ENCODE data around the gene TREX2. TPM values are rescaled to one million over a fixed set of nuclear protein-coding genes. Genes with fewer than 3 reads are reported as not detected.

Gene TREX2
- total and polyA plus RNA-seq, 2 of the 4 experiments (the other 2 are of a cell fraction), result 0.36 to 0.84 TPM

GRCh38 chrX:153414856-153415510 lies 30.9 kb downstream of the TREX2 start:
- Histone ChIP-seq H3K4me2 (ENCODE audit: low read depth, low read length) (no peak overlapping the region), H3K9me1 (ENCODE audit: insufficient read depth, low read length) (no peaks in the 10 kb centered on the region), H3K23ac (ENCODE audit: low read depth, low read length) (no peak overlapping the region), H3K14ac (replicated peaks; ENCODE audit: low read depth, low read length) (no peak overlapping the region), H3K79me1 (ENCODE audit: low read depth in 1 of 2, low read length in 2 of 2) (no peaks in the 10 kb centered on the region), H3K4me3 (ENCODE audit: insufficient read depth, low read depth, low read length) (no peak overlapping the region), H2BK120ac (ENCODE audit: low read depth, low read length) (no peak overlapping the region), H2BK5ac (ENCODE audit: low read depth, low read length, poor library complexity, severe bottlenecking) (no peak overlapping the region), H2AK5ac (ENCODE audit: low read depth, low read length) (no peak overlapping the region), H3K4ac (ENCODE audit: low read depth, low read length) (no peak overlapping the region), H2AFZ (replicated peaks; ENCODE audit: low read length, poor library complexity) (no peak overlapping the region), H3K27me3 (ENCODE audit: control insufficient read depth, insufficient read depth, low read length) (peaks cover 15% of the 10 kb centered on the region), H3K4me1 (ENCODE audit: control insufficient read depth, insufficient read depth, low read length) (no peaks in the 10 kb centered on the region), H2BK15ac (ENCODE audit: low read depth, low read length) (no peak overlapping the region), H2AK9ac (replicated peaks; ENCODE audit: low read depth, low read length, poor library complexity) (no peak overlapping the region), H2BK20ac (ENCODE audit: low read depth, low read length) (no peak overlapping the region), H3K9me3 (ENCODE audit: control insufficient read depth, insufficient read depth, low read length) (peaks cover 4% of the 10 kb centered on the region; the same call in 1 of the 2 replicates), H4K5ac (ENCODE audit: low read depth, low read length) (no peak overlapping the region), H3K56ac (ENCODE audit: extremely low read depth, insufficient read depth, low read length) (no peak overlapping the region), H3K27ac (ENCODE audit: insufficient read depth, low read length) (no peak overlapping the region), H4K91ac (ENCODE audit: insufficient read depth, low read depth, low read length) (no peak overlapping the region), H4K8ac (ENCODE audit: low read depth in 2 of 2, low read length in 2 of 2) (no peak overlapping the region), H4K20me1 (ENCODE audit: insufficient read depth, low read length) (no peaks in the 10 kb centered on the region), H3K18ac (ENCODE audit: low read depth, low read length) (no peak overlapping the region), H3K9ac (ENCODE audit: low read depth, low read length) (no peak overlapping the region), H3K36me3 (ENCODE audit: control insufficient read depth, insufficient read depth, low read length) (no peaks in the 10 kb centered on the region)
- ChIA-PET POLR2A (ENCODE audit: unreplicated experiment) (no interaction called here), CTCF (no interaction called here)
- intact Hi-C loops (cut with micrococcal nuclease), result no loop called here
- 63% methylated on average over 2 of the region's 9 CpGs; no CpG with 5 or more reads in 1 of the 2 experiments for whole genome bisulfite sequencing, 2 experiments (ENCODE audit: extremely low coverage in 2 of 2, insufficient read length in 1 of 2)
- TF ChIP-seq CHD1 (IDR thresholded peaks at IDR 0.05; ENCODE audit: low read depth, low read length) (no peak), MXI1 (IDR thresholded peaks at IDR 0.05; ENCODE audit: borderline replicate concordance, low read depth, low read length) (no peak), RCOR1 (IDR thresholded peaks at IDR 0.05; ENCODE audit: insufficient replicate concordance, low read length) (no peak), USF2 (IDR thresholded peaks at IDR 0.05; ENCODE audit: low read depth, low read length) (no peak), MAFK (IDR thresholded peaks at IDR 0.05; ENCODE audit: low read depth, low read length) (no peak), POLR2A (IDR thresholded peaks at IDR 0.05; ENCODE audit: low read depth, low read length) (no peak), RAD21 (IDR thresholded peaks at IDR 0.05; ENCODE audit: low read length) (no peak), SMC3 (IDR thresholded peaks at IDR 0.05; ENCODE audit: low read depth, low read length) (no peak), RFX5 (IDR thresholded peaks at IDR 0.05; ENCODE audit: low read depth, low read length) (no peak), BHLHE40 (IDR thresholded peaks at IDR 0.05; ENCODE audit: low read depth, low read length) (no peak), NFE2L2 (IDR thresholded peaks at IDR 0.05; ENCODE audit: low read depth, low read length) (no peak), CEBPB (IDR thresholded peaks at IDR 0.05; ENCODE audit: low read depth, low read length) (no peak), FOS (IDR thresholded peaks at IDR 0.05; ENCODE audit: low read depth, low read length) (no peak), CTCF (conservative IDR thresholded peaks at IDR 0.05; ENCODE audit: low read depth, low read length) (no peak), MAZ (IDR thresholded peaks at IDR 0.05; ENCODE audit: borderline replicate concordance, low read depth, low read length) (no peak)
- TF ChIP-seq, protein P1, sequence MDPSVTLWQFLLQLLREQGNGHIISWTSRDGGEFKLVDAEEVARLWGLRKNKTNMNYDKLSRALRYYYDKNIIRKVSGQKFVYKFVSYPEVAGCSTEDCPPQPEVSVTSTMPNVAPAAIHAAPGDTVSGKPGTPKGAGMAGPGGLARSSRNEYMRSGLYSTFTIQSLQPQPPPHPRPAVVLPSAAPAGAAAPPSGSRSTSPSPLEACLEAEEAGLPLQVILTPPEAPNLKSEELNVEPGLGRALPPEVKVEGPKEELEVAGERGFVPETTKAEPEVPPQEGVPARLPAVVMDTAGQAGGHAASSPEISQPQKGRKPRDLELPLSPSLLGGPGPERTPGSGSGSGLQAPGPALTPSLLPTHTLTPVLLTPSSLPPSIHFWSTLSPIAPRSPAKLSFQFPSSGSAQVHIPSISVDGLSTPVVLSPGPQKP (IDR thresholded peaks at IDR 0.05; ENCODE audit: borderline replicate concordance, low read depth, low read length), result no peak
- no TSS peak for BruUV-seq (replicated peaks)
- dilution Hi-C loops (cut with HindIII; ENCODE audit: low sequenced_read_pairs, unreplicated experiment), result no loop called here
- ATAC-seq (ENCODE audit: low read depth) (no peak), DNase-seq (no peak)
- in situ Hi-C loops (cut with MboI; ENCODE audit: low sequenced_read_pairs), result loop anchor here (25.0 kb wide), 1 partner anchor 228 kb away; the partner anchor contains the start of gene MAGEA1

Data from IMR-90 (cell line).